Measurements from ENCODE around the gene GLYATL1. TPM values are rescaled to one million over a fixed set of nuclear protein-coding genes. Genes with fewer than 3 reads are reported as not detected.

The GLYATL1 gene
- total and polyA plus RNA-seq, 4 donors: 64.9 to 622 (median 247) TPM

GRCh38 chr11:58926251-58926650 is 13.0 kb upstream of the GLYATL1 start:
- no peak for TF ChIP-seq NR2F2 (IDR thresholded peaks at IDR 0.05)
- no peak for TF ChIP-seq TAF1 (conservative IDR thresholded peaks at IDR 0.05)
- TF ChIP-seq HNF4A (conservative IDR thresholded peaks at IDR 0.05): no peak
- no peak for TF ChIP-seq FOXA2 (IDR thresholded peaks at IDR 0.05)
- no peak for TF ChIP-seq GABPA (IDR thresholded peaks at IDR 0.05 in 1 of 2, conservative IDR thresholded peaks at IDR 0.05 in 1 of 2)
- TF ChIP-seq HNF4G (IDR thresholded peaks at IDR 0.05): no peak
- TF ChIP-seq YY1 (IDR thresholded peaks at IDR 0.05): no peak
- TF ChIP-seq CTCF (IDR thresholded peaks at IDR 0.05; ENCODE audit: low read depth, low read length, missing input control): no peak
- no peak for TF ChIP-seq JUND (IDR thresholded peaks at IDR 0.05)
- TF ChIP-seq RXRA (IDR thresholded peaks at IDR 0.05): no peak
- TF ChIP-seq REST (IDR thresholded peaks at IDR 0.05): no peak
- no peak for TF ChIP-seq FOXA1 (IDR thresholded peaks at IDR 0.05)
- TF ChIP-seq RAD21 (IDR thresholded peaks at IDR 0.05): no peak
- no peak for TF ChIP-seq ZBTB33 (IDR thresholded peaks at IDR 0.05)
- TF ChIP-seq MAX (IDR thresholded peaks at IDR 0.05): no peak
- TF ChIP-seq ATF3 (IDR thresholded peaks at IDR 0.05): no peak
- no peak for TF ChIP-seq EGR1 (IDR thresholded peaks at IDR 0.05; ENCODE audit: low read depth in 2 of 2)
- no peak for TF ChIP-seq SP1 (IDR thresholded peaks at IDR 0.05)
- Histone ChIP-seq H3K27me3 (ENCODE audit: control insufficient read depth in 4 of 4, insufficient read depth in 4 of 4, low read length in 3 of 4) (no peaks in the 10 kb centered on the region), H3K4me3 (ENCODE audit: low read depth in 1 of 3, low read length in 3 of 3) (no peak overlapping the region), H3K9ac (ENCODE audit: low read depth in 1 of 2, low read length in 2 of 2) (no peak overlapping the region), H3K9me3 (ENCODE audit: control insufficient read depth in 4 of 4, low read length in 3 of 4) (no peaks in the 10 kb centered on the region), H3K4me1 (ENCODE audit: control insufficient read depth in 4 of 4, insufficient read depth in 4 of 4, low read length in 3 of 4) (peaks cover 1 to 47% (median 27%) of the 10 kb centered on the region in 4 donors), H3K27ac (ENCODE audit: low read depth in 1 of 2, low read length in 2 of 2) (peak overlapping the region; percentile 90 to 98), H3K36me3 (ENCODE audit: control insufficient read depth in 4 of 4, insufficient read depth in 3 of 4, low read depth in 1 of 4, low read length in 3 of 4) (no peaks in the 10 kb centered on the region)
- DNase-seq (ENCODE audit: low spot score): no peak
- WGBS: 29% methylated on average over 5 of the region's 5 CpGs

All from liver (tissue), 9 donors.